HL-60 (cell line): ENCODE data around the gene MAP3K4.

Source experiments
- CTCF ChIP-seq: IDR thresholded peaks from one replicate; pipeline ENCODE4 v1.5.1; 2011; ENCODE audit warnings: low read length, control low read depth, inconsistent platforms; ENCODE audit not compliant: insufficient read depth
- GABPA ChIP-seq: IDR thresholded peaks from 2 replicates; pipeline ENCODE4 v1.6.1; 2012; ENCODE audit warnings: low read depth
- POLR2AphosphoS5 ChIP-seq: IDR thresholded peaks from 2 replicates; pipeline ENCODE4 v1.6.1; 2012; ENCODE audit warnings: low read depth
- TF ChIP-seq, protein P1 (sequence below): IDR thresholded peaks from 2 replicates; pipeline ENCODE4 v1.6.1; 2012; ENCODE audit warnings: low read depth; ENCODE audit not compliant: insufficient replicate concordance

DNA sequence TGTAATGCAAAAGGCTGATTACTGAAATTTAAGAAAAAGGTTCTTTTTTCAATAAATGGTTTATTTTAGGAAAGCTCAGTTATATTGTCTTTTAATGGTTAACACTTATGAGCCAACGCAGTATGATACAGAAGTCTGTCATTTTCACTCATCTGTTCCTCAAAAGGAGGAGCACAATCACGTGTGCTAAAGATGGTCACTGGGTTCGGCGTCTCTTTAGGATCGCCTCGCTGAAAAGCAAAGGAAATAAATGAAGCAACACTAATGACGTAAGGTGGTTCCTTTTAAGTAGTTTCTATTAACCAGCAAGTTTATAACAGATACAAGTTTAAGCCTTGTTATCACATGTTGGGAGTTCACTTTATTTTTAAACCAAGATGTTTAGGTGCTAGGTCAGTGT lies 125.7 kb downstream of the MAP3K4 start:
- TF ChIP-seq CTCF (no peak), GABPA (no peak), POLR2AphosphoS5 (no peak)
- TF ChIP-seq, protein P1, sequence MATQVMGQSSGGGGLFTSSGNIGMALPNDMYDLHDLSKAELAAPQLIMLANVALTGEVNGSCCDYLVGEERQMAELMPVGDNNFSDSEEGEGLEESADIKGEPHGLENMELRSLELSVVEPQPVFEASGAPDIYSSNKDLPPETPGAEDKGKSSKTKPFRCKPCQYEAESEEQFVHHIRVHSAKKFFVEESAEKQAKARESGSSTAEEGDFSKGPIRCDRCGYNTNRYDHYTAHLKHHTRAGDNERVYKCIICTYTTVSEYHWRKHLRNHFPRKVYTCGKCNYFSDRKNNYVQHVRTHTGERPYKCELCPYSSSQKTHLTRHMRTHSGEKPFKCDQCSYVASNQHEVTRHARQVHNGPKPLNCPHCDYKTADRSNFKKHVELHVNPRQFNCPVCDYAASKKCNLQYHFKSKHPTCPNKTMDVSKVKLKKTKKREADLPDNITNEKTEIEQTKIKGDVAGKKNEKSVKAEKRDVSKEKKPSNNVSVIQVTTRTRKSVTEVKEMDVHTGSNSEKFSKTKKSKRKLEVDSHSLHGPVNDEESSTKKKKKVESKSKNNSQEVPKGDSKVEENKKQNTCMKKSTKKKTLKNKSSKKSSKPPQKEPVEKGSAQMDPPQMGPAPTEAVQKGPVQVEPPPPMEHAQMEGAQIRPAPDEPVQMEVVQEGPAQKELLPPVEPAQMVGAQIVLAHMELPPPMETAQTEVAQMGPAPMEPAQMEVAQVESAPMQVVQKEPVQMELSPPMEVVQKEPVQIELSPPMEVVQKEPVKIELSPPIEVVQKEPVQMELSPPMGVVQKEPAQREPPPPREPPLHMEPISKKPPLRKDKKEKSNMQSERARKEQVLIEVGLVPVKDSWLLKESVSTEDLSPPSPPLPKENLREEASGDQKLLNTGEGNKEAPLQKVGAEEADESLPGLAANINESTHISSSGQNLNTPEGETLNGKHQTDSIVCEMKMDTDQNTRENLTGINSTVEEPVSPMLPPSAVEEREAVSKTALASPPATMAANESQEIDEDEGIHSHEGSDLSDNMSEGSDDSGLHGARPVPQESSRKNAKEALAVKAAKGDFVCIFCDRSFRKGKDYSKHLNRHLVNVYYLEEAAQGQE = no peak
